HepG2 (cell line): ENCODE data around the gene KDM4E. TPM values are rescaled to one million over a fixed set of nuclear protein-coding genes. Genes with fewer than 3 reads are reported as not detected.

Experiments
- AGO1 ChIP-seq: fragments of 200-400 bp; formaldehyde crosslinking; IDR thresholded peaks from 2 replicates; pipeline ENCODE4 v1.6.1; 2017; ENCODE audit warnings: mild to moderate bottlenecking, low read depth, low read length, moderate library complexity; ENCODE audit not compliant: poor library complexity, severe bottlenecking
- ARNTL ChIP-seq: sonication (generic); formaldehyde crosslinking; IDR thresholded peaks from 2 replicates; pipeline ENCODE4 v1.4.0; 2020; ENCODE audit warnings: mild to moderate bottlenecking, missing genetic modification reagents
- CEBPG ChIP-seq: IDR thresholded peaks from 2 replicates; pipeline ENCODE4 v1.6.1; 2016
- DPF2 ChIP-seq: sonication (generic); formaldehyde crosslinking; IDR thresholded peaks from 2 replicates; pipeline ENCODE4 v1.4.0; 2020; ENCODE audit warnings: mild to moderate bottlenecking, low read depth, missing genetic modification reagents, borderline replicate concordance
- FLYWCH1 ChIP-seq: sonication (generic); formaldehyde crosslinking; IDR thresholded peaks from 2 replicates; pipeline ENCODE4 v1.8.1; 2023; ENCODE audit warnings: mild to moderate bottlenecking, missing genetic modification reagents
- FOXA1 ChIP-seq, 2 experiments: fragments of 450-650 bp in 1 of 2; sonication (generic) in 1 of 2; formaldehyde crosslinking in 1 of 2; IDR thresholded peaks; 2 replicates each; pipeline versions ENCODE4 v1.4.0 to v1.6.1; 2016 to 2020; ENCODE audit warnings: missing genetic modification reagents in 1 of 2
- MEIS1 ChIP-seq: sonication (generic); formaldehyde crosslinking; IDR thresholded peaks from 2 replicates; pipeline ENCODE4 v1.9.0; 2021; ENCODE audit warnings: mild to moderate bottlenecking, missing genetic modification reagents, moderate library complexity, borderline replicate concordance
- NAIF1 ChIP-seq: sonication (generic); formaldehyde crosslinking; IDR thresholded peaks from 2 replicates; pipeline ENCODE4 v1.5.0; 2020; ENCODE audit warnings: mild to moderate bottlenecking, missing genetic modification reagents, borderline replicate concordance
- NCOA1 ChIP-seq: sonication (generic); formaldehyde crosslinking; IDR thresholded peaks from 2 replicates; pipeline ENCODE4 v1.9.0; 2021; ENCODE audit warnings: missing genetic modification reagents
- NFKBIZ ChIP-seq: IDR thresholded peaks from 2 replicates; pipeline ENCODE4 v1.6.1; 2018; ENCODE audit warnings: missing genetic modification reagents, missing compliant biosample characterization
- PHB2 ChIP-seq: fragments of 450-650 bp; IDR thresholded peaks from 2 replicates; pipeline ENCODE4 v1.6.1; 2018; ENCODE audit not compliant: partially characterized antibody
- PHF21A ChIP-seq: sonication (generic); formaldehyde crosslinking; IDR thresholded peaks from 2 replicates; pipeline ENCODE4 v1.5.0; 2020; ENCODE audit warnings: mild to moderate bottlenecking, missing genetic modification reagents
- SAFB2 ChIP-seq: sonication (generic); formaldehyde crosslinking; IDR thresholded peaks from 2 replicates; pipeline ENCODE4 v1.5.1; 2020; ENCODE audit warnings: missing genetic modification reagents, low read depth, mild to moderate bottlenecking, borderline replicate concordance
- SRSF1 ChIP-seq: fragments of 200-400 bp; formaldehyde crosslinking; optimal IDR thresholded peaks from 2 replicates; pipeline ENCODE3; 2017; ENCODE audit warnings: mild to moderate bottlenecking, low read depth, low read length, moderate library complexity
- ZFYVE20 ChIP-seq: sonication (generic); formaldehyde crosslinking; IDR thresholded peaks from 2 replicates; pipeline ENCODE4 v1.8.0; 2023; ENCODE audit warnings: low read depth, mild to moderate bottlenecking, moderate library complexity, missing genetic modification reagents, borderline replicate concordance
- ZMYM3 ChIP-seq: sonication (generic); formaldehyde crosslinking; IDR thresholded peaks from 2 replicates; pipeline ENCODE4 v1.5.1; 2020; ENCODE audit warnings: mild to moderate bottlenecking, missing genetic modification reagents
- ZNF180 ChIP-seq: sonication (generic); formaldehyde crosslinking; IDR thresholded peaks from 2 replicates; pipeline ENCODE4 v1.4.0; 2020; ENCODE audit warnings: low read depth, missing genetic modification reagents, borderline replicate concordance
- ZNF446 ChIP-seq: sonication (generic); formaldehyde crosslinking; IDR thresholded peaks from 2 replicates; pipeline ENCODE4 v1.5.0; 2020; ENCODE audit warnings: mild to moderate bottlenecking, missing genetic modification reagents
- ZNF543 ChIP-seq: sonication (generic); formaldehyde crosslinking; IDR thresholded peaks from 2 replicates; pipeline ENCODE4 v1.4.0; 2020; ENCODE audit warnings: mild to moderate bottlenecking, missing genetic modification reagents
- ZNF556 ChIP-seq: sonication (generic); formaldehyde crosslinking; IDR thresholded peaks from 2 replicates; pipeline ENCODE4 v1.4.0; 2020; ENCODE audit warnings: mild to moderate bottlenecking, missing genetic modification reagents, borderline replicate concordance
- polyA plus RNA-seq, 8 experiments: library from polyadenylated mRNA; depleted of rRNA in 3 of 8; stranded (reverse) in 7 of 8; unstranded in 1 of 8; fragments of >200 nt; fragmentation: Illumina TruSeq in 4 of 8; extraction: Trizol in 4 of 8; gene quantifications; 2 replicates each; pipeline versions ENCODE4 v1.2.1 to v1.2.3, GENCODE V29; 2011 to 2016; ENCODE audit warnings: low read depth in 4 of 8, missing spikeins in 1 of 8, mixed read lengths in 1 of 8; ENCODE audit not compliant: insufficient read depth in 1 of 8
- total RNA-seq, 5 experiments: library from RNA; depleted of rRNA; stranded (reverse); fragments of >200 nt; fragmentation: Illumina TruSeq; extraction: Trizol; gene quantifications; 2 replicates each; pipeline ENCODE4 v1.2.3, GENCODE V29; 2016; ENCODE audit warnings: low read depth in 1 of 5
- TF ChIP-seq, protein P1 (sequence below): sonication (generic); formaldehyde crosslinking; conservative IDR thresholded peaks from 2 replicates; pipeline ENCODE4 v1.5.0; 2020; ENCODE audit warnings: missing genetic modification reagents
- TF ChIP-seq, protein P2 (sequence below): sonication (generic); formaldehyde crosslinking; IDR thresholded peaks from 2 replicates; pipeline ENCODE4 v1.4.0; 2020; ENCODE audit warnings: missing genetic modification reagents
- TF ChIP-seq, protein P3 (sequence below): IDR thresholded peaks from 2 replicates; pipeline ENCODE4 v1.6.1; 2016
- TF ChIP-seq, protein P4 (sequence below): sonication (generic); formaldehyde crosslinking; IDR thresholded peaks from 2 replicates; pipeline ENCODE4 v1.5.1; 2020; ENCODE audit warnings: mild to moderate bottlenecking, missing genetic modification reagents, moderate library complexity

KDM4E gene
- total and polyA plus RNA-seq, 2 of the 13 experiments (the other 11 are each of a cell fraction or from before 2014, with no cell fraction given): not detected

DNA sequence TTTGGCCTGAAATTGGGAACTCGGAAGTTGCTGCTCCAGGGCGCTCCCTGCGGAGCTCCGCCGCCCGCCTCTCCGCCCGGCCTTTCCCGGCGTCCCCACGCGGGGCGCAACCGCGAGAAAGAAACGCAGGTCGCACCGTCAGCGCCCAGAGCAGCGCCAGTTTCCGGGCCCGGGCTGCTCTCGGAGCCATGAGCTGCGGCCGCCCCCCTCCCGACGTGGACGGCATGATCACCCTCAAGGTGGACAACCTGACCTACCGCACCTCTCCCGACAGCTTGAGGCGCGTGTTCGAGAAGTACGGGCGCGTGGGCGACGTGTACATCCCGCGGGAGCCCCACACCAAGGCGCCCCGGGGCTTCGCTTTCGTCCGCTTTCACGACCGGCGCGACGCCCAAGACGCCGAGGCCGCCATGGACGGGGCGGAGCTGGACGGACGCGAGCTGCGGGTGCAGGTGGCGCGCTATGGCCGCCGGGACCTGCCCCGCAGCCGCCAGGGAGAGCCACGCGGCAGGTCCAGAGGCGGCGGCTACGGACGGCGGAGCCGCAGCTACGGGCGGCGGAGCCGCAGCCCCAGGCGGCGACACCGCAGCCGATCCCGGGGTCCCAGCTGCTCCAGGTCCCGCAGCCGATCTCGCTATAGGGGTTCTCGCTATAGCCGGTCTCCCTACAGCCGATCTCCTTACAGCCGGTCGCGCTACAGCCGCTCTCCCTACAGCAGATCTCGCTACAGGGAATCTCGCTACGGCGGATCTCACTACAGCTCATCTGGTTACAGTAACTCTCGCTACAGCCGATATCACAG lies 42.2 kb downstream of the KDM4E start (continued):
- TF ChIP-seq, protein P1, sequence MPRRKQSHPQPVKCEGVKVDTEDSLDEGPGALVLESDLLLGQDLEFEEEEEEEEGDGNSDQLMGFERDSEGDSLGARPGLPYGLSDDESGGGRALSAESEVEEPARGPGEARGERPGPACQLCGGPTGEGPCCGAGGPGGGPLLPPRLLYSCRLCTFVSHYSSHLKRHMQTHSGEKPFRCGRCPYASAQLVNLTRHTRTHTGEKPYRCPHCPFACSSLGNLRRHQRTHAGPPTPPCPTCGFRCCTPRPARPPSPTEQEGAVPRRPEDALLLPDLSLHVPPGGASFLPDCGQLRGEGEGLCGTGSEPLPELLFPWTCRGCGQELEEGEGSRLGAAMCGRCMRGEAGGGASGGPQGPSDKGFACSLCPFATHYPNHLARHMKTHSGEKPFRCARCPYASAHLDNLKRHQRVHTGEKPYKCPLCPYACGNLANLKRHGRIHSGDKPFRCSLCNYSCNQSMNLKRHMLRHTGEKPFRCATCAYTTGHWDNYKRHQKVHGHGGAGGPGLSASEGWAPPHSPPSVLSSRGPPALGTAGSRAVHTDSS: no peak
- TF ChIP-seq SRSF1 (peak; percentile 73), SAFB2 (CRISPR knock-in tag) (no peak), ZNF446 (CRISPR knock-in tag) (no peak), ZFYVE20 (CRISPR knock-in tag) (no peak), CEBPG (no peak), NFKBIZ (CRISPR knock-in tag) (0 out of 2 replicates have a peak, but pooled peaks have one; percentile 24), PHF21A (CRISPR knock-in tag) (peak; percentile 55), FOXA1 (IDR thresholded peaks at IDR 0.05) (no peak), FOXA1 (CRISPR knock-in tag; IDR thresholded peaks at IDR 0.05) (peak; percentile 10; the same call in 1 of the 2 replicates), ZMYM3 (CRISPR knock-in tag) (no peak), NAIF1 (no peak), ARNTL (CRISPR knock-in tag) (peak; percentile 53; the same call in 1 of the 2 replicates), NCOA1 (no peak), DPF2 (CRISPR knock-in tag) (no peak), PHB2 (no peak), MEIS1 (CRISPR knock-in tag) (peak; percentile 68; the same call in 1 of the 2 replicates), ZNF556 (CRISPR knock-in tag) (peak; percentile 83), ZNF180 (CRISPR knock-in tag) (no peak), AGO1 (peak; percentile 46), ZNF543 (peak; percentile 94), FLYWCH1 (no peak)
- TF ChIP-seq, protein P2, sequence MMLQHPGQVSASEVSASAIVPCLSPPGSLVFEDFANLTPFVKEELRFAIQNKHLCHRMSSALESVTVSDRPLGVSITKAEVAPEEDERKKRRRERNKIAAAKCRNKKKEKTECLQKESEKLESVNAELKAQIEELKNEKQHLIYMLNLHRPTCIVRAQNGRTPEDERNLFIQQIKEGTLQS (CRISPR knock-in tag): no peak
- TF ChIP-seq, protein P3, sequence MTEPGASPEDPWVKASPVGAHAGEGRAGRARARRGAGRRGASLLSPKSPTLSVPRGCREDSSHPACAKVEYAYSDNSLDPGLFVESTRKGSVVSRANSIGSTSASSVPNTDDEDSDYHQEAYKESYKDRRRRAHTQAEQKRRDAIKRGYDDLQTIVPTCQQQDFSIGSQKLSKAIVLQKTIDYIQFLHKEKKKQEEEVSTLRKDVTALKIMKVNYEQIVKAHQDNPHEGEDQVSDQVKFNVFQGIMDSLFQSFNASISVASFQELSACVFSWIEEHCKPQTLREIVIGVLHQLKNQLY (CRISPR knock-in tag): no peak
- TF ChIP-seq, protein P4, sequence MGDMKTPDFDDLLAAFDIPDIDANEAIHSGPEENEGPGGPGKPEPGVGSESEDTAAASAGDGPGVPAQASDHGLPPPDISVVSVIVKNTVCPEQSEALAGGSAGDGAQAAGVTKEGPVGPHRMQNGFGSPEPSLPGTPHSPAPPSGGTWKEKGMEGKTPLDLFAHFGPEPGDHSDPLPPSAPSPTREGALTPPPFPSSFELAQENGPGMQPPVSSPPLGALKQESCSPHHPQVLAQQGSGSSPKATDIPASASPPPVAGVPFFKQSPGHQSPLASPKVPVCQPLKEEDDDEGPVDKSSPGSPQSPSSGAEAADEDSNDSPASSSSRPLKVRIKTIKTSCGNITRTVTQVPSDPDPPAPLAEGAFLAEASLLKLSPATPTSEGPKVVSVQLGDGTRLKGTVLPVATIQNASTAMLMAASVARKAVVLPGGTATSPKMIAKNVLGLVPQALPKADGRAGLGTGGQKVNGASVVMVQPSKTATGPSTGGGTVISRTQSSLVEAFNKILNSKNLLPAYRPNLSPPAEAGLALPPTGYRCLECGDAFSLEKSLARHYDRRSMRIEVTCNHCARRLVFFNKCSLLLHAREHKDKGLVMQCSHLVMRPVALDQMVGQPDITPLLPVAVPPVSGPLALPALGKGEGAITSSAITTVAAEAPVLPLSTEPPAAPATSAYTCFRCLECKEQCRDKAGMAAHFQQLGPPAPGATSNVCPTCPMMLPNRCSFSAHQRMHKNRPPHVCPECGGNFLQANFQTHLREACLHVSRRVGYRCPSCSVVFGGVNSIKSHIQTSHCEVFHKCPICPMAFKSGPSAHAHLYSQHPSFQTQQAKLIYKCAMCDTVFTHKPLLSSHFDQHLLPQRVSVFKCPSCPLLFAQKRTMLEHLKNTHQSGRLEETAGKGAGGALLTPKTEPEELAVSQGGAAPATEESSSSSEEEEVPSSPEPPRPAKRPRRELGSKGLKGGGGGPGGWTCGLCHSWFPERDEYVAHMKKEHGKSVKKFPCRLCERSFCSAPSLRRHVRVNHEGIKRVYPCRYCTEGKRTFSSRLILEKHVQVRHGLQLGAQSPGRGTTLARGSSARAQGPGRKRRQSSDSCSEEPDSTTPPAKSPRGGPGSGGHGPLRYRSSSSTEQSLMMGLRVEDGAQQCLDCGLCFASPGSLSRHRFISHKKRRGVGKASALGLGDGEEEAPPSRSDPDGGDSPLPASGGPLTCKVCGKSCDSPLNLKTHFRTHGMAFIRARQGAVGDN (CRISPR knock-in tag): peak; percentile 89
